GM18498 (cell line): Measurements from ENCODE around the gene ABCA8.

ENCODE experiments used
- ATAC-seq: cut with Tn5 transposase; IDR thresholded peaks from one replicate; pipeline ENCODE4 v1.9.1; 2021; ENCODE audit warnings: mild to moderate bottlenecking, moderate library complexity; ENCODE audit not compliant: unreplicated experiment

Gene ABCA8

GRCh38 chr17:68878226-68878885 is 76.8 kb downstream of the ABCA8 start:
- no peak for ATAC-seq

DNA sequence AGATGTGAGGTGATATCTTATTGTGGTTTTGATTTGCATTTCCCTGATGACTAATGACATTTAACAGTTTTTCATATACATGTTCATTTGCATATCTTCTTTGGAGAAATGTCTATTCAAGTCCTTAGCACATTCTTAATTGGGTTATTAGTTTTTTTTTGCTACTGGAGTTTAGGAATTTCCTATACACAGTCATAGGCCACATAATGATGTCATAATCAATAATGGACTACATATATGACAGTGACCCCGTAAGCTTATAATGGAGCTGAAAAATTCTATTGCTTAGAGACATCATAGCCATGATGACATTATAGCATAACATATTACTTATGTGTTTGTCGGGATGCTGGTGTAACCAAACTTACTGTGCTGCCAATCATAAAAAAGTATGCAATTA is 83.7 kb downstream of the ABCA8 start:
- ATAC-seq: no peak

DNA sequence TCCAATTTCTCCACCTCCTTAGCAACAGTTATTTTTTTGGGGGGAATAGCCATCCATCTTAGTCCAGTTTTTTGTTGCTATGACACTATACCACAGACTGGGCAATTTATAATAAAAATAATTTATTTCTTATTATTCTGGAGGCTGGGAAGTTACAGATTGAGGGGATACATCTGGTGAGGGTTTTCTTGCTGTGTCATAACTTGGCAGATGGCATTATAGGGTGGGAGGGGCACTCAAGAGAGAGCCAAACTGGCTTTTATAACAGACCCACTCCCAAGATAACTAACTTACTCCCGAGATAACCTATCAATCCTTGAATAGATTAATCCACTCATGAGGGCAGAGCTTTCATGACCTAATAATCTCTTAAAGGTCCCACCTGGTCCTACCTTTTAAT is 84.2 kb downstream of the ABCA8 start:
- ATAC-seq: no peak

DNA sequence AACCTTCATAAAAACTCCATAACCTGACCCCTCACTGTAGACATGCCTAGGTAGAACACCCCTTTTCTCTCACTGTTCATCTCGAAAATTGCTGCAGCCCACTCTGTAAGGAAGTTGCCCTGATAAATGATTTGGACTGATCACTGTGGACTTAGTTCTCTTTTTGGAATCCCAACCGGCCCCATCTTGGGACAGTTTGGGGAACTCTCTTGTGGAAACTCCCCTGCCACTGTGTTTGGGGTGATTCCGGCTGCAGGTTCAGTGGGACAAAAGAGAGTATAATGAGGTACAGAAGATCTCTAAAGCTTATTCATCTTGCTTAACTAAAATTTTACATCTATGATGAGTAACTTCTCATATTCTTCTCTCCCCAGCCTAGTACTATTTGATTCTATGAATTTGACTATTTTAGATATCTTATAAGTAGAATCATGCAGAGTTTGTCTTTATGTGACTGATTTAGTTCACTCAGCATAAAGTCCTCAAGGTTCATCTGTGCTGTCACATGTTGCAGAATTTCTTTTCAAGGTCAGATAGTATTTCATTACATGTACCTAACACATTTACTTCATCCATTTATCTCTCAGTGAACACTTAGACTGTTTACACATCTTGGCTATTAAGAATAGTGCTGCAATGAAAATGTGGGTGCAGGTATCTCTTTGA is 84.9 kb downstream of the ABCA8 start:
- ATAC-seq: no peak

DNA sequence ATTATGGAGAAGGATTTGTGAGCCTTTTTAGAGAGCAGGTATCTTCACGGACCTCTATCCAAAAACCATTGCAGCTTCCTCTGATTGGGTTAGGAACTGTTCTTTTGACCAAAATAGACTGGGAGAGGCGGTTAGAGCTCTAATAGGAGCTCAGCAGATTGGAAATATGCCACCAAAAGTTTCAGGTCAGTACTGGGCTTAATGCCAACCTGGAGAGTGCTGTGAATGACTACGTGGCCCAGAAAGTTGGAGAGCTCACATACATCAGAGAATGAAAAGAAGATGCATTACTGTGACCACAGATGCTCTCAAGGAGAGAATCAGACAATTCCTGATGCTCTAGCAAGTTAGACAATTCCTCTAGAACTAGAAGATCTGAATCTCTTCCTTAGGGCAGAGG is 86.5 kb downstream of the ABCA8 start:
- no peak for ATAC-seq

GRCh38 chr17:68867759-68868516 is 87.3 kb downstream of the ABCA8 start:
- no peak for ATAC-seq

DNA sequence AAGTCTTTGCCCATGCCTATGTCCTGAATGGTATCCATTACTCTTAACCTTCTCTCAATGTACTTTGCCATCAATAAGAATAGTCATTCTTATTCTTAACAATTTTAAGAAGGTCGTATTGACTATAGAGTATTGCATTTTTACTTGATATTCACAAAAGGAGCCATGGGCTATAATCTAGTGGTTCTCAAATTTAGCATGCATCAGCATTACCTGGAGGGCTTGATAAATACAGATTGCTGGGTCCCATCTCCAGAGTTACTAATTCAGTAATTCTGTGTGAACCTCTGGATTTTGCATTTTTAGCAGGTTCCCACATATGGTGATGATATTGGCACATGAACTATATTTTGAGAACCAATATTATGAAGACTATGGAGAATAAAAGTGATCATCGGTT is 89.6 kb downstream of the ABCA8 start:
- no peak for ATAC-seq

DNA sequence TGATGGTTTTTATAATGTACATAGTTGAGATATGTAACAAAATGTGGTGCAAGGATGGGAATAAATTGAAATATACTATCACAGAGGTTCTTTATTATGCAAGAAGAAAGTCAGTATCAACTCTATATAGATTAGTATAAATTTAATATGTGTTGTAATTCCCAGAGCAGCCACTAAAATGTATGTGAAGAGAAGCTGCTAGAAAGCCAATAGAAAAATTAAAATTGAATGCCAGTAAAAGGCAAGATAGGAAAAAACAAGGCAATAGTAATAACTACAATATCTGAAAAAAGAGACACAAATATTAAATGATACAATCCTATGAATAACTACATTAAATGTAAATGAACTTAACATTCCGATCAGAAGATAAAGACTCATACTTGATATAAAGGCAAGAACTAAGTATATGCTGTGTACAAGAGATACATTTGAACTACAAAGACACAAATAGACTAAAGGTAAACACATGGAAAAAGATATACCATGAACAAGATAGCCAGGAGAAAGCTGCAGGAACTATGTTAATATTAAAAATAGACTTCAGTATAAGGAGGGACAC is 92.0 kb downstream of the ABCA8 start:
- no peak for ATAC-seq

GRCh38 chr17:68861602-68862001 is 93.6 kb downstream of the ABCA8 start:
- ATAC-seq: no peak

GRCh38 chr17:68860941-68861340 is 94.3 kb downstream of the ABCA8 start:
- no peak for ATAC-seq

DNA sequence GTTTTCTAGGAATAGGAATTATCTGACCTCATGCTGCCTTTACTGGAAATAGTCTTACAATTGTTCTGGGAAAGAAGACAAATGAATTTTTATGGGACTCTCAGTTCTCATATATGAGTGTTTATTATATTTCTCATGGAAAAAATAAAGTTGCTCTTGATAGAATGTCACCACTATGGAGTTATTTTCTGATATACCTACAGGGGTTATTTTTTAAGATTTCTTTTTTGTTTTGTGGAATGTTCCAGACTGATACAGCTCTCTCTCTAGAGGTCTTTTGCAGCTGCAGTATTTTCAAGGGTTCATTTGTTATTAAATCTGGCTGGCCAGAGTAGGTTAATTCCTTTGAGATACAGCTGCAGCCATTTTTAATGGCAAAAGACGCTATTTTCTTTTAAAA is 100.7 kb downstream of the ABCA8 start:
- no peak for ATAC-seq

DNA sequence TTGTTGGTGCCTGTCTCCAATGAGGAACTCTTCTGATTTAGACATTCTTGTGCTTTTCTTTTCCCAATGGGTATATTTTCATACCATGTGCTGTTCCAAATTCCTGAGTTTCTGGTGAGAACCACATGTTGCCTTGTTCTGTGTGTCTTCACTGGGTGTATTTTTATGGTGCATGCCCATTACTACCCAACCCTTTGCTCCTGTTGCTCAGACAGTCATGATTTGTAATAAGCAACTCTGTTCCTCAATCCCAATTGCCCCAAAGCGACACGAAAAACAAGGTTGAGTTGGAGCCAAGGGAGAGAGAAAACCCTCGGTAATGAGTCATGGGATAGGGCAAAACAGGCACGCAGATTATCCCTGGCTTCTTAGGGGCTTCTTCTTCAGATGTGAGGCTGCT is 101.8 kb downstream of the ABCA8 start:
- ATAC-seq: no peak

DNA sequence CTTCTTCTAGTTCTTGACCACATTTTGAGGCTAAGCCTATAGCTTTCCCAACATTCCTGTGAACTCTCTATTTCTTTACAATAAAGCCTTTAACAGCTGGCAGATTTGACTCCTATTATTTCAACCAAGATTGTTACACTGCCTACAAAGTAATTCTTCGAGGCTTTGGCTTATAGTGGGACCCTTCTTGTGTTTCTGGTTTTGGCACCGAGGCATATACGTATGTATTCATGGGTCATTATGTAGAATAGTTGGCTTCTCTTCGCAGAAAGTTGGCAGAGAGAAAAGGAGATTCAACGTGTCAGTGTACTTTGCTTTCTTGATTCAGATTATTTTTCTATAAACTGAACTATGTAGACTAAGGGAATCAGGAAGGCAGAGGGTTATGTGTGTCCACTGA is 102.2 kb downstream of the ABCA8 start:
- ATAC-seq: no peak

DNA sequence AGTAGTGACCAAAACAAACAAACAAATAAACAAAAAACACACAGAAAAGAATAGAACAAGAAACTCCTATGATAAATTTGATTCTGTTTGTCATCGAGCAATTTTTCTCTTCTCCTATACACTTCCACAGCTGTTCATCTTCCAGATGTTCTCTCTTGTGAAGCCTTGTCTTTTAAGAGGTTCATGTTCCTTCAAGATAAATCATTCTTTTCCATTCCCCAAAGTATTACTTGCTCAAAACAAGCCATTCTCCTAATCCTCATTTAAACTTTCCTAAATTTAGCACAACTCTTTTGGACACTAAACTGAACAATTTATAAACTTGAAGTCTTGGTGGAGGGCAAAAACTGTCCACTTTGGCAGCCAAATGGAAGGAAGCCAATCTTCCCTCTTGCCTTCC is 103.3 kb downstream of the ABCA8 start:
- no peak for ATAC-seq

- no peak for ATAC-seq
Observed at GRCh38 chr17:68850749-68851510, 104.3 kb downstream of the ABCA8 start.

DNA sequence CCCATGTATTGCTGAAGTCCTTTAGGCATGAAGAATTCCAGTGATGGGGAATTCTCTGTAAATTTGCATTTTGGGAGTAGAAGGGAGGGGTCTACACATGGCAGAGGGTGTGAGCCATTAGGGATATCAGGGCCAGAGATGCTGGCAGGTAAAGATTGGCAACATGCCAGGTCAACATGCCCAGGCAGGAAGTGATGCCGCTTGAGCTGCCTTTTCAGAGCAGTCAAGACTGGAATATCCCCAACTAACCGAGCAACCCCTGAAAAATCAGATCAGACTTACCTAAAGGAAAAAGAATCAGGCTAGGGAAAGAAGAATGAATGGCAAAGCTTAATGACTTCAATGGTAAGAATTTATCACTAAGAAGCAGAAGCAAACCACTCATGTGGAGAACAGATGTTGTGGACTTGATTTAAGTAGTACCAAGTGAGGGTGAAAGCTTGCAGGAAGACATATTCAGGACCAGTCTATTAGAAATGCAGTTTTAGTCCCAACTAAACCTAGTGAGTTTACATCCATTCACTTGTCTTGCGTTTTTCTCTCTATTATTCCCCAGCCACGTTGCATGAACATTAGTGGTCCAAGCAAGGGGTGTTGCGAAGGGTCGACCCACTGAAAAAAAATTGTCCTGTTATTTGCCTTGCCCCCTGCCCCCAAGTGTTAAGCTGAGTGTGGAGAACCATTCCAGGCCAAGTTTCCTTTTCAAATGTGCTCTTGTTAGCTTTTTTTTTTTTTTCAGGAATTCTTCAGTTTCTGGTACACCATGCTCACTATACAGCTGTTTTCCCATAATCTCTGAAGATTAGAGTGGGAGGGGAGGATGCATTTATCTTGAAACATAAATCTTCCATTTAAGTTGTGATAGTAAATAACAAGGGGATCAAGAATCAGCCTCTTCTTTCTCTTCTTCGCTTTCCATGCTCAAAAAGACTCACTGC is 105.2 kb downstream of the ABCA8 start:
- no peak for ATAC-seq

- ATAC-seq: no peak
Observed at GRCh38 chr17:68847711-68848110, 107.5 kb downstream of the ABCA8 start.

- ATAC-seq: no peak
Observed at GRCh38 chr17:68843522-68843921, 111.7 kb downstream of the ABCA8 start.

GRCh38 chr17:68840073-68840472 is 115.1 kb downstream of the ABCA8 start:
- no peak for ATAC-seq

GRCh38 chr17:68835071-68835470 is 120.1 kb downstream of the ABCA8 start:
- no peak for ATAC-seq
